K562 (cell line): ENCODE data around the gene MAMDC2. TPM values are rescaled to one million over a fixed set of nuclear protein-coding genes. Genes with fewer than 3 reads are reported as not detected.

Experiments used
- ADNP ChIP-seq: fragments of 200-800 bp; sonication (Bioruptor generic); IDR thresholded peaks from 2 replicates; pipeline ENCODE4 v1.6.1; 2016; ENCODE audit warnings: missing genetic modification characterization, missing compliant biosample characterization
- CBX3 ChIP-seq, 2 experiments: IDR thresholded peaks; 1 replicate in 1 of 2; 2 replicates in 1 of 2; pipeline ENCODE4 v1.6.1; 2012; ENCODE audit warnings: inconsistent platforms in 2 of 2, low read length in 2 of 2, borderline replicate concordance in 1 of 2, control low read depth in 1 of 2
- CREM ChIP-seq: IDR thresholded peaks from 2 replicates; pipeline ENCODE4 v1.6.1; 2014; ENCODE audit warnings: antibody characterized with exemption, low read depth
- ESRRA ChIP-seq: fragments of 450-650 bp; IDR thresholded peaks from 2 replicates; pipeline ENCODE4 v1.6.1; 2014; ENCODE audit warnings: low read depth, mild to moderate bottlenecking, moderate library complexity, borderline replicate concordance
- FOXK2 ChIP-seq, 2 experiments: fragments of 450-650 bp; IDR thresholded peaks in 1 of 2; conservative IDR thresholded peaks in 1 of 2; 2 replicates each; pipeline ENCODE4 v1.6.1; 2016; ENCODE audit warnings: low read depth in 2 of 2, mild to moderate bottlenecking in 1 of 2
- KDM5B ChIP-seq: fragments of 200-600 bp; sonication (generic); IDR thresholded peaks from 2 replicates; pipeline ENCODE4 v1.6.1; 2012; ENCODE audit warnings: low read depth, mild to moderate bottlenecking, moderate library complexity, low read length, control low read depth, inconsistent platforms; ENCODE audit not compliant: insufficient replicate concordance
- MEF2A ChIP-seq: IDR thresholded peaks from 2 replicates; pipeline ENCODE4 v1.6.1; 2011; ENCODE audit warnings: low read depth, mild to moderate bottlenecking, low read length, moderate library complexity; ENCODE audit not compliant: control insufficient read depth
- MEIS2 ChIP-seq: fragments of 450-650 bp; IDR thresholded peaks from 2 replicates; pipeline ENCODE4 v1.6.1; 2014; ENCODE audit warnings: mild to moderate bottlenecking; ENCODE audit not compliant: partially characterized antibody
- MTA3 ChIP-seq: fragments of 450-650 bp; formaldehyde crosslinking; IDR thresholded peaks from 2 replicates; pipeline ENCODE4 v1.6.1; 2017; ENCODE audit warnings: mild to moderate bottlenecking, borderline replicate concordance
- MYNN ChIP-seq, 2 experiments: sonication (generic); formaldehyde crosslinking in 1 of 2; IDR thresholded peaks; 2 replicates each; pipeline versions ENCODE4 v1.5.0 to v1.6.1; 2016 to 2020; ENCODE audit warnings: antibody characterized with exemption in 1 of 2, missing genetic modification reagents in 1 of 2
- NCOA2 ChIP-seq, 2 experiments: fragments of 450-650 bp; IDR thresholded peaks; 2 replicates each; pipeline ENCODE4 v1.6.1; 2018; ENCODE audit warnings: mild to moderate bottlenecking in 2 of 2, moderate library complexity in 1 of 2; ENCODE audit not compliant: partially characterized antibody in 2 of 2
- PML ChIP-seq: IDR thresholded peaks from 2 replicates; pipeline ENCODE4 v1.6.1; 2012; ENCODE audit warnings: low read length, inconsistent platforms
- PTTG1 ChIP-seq: fragments of 450-650 bp; IDR thresholded peaks from 2 replicates; pipeline ENCODE4 v1.6.1; 2016; ENCODE audit warnings: low read depth, mild to moderate bottlenecking, missing genetic modification characterization, missing compliant biosample characterization
- ZNF143 ChIP-seq: sonication (generic); formaldehyde crosslinking; IDR thresholded peaks from 2 replicates; pipeline ENCODE4 v1.9.0; 2022; ENCODE audit warnings: mild to moderate bottlenecking, missing genetic modification reagents
- ZNF23 ChIP-seq: fragments of 250-450 bp; sonication (Bioruptor Pico); IDR thresholded peaks from 2 replicates; pipeline ENCODE4 v1.4.0; 2020; ENCODE audit warnings: mild to moderate bottlenecking
- ZNF24 ChIP-seq: fragments of 450-650 bp; IDR thresholded peaks from 2 replicates; pipeline ENCODE4 v1.6.1; 2016
- ZNF707 ChIP-seq: fragments of 250-450 bp; sonication (Bioruptor Pico); conservative IDR thresholded peaks from 2 replicates; pipeline ENCODE4 v1.8.0; 2022; ENCODE audit warnings: inconsistent platforms, mild to moderate bottlenecking, moderate library complexity
- polyA plus RNA-seq, 8 experiments: library from polyadenylated mRNA; depleted of rRNA in 4 of 8; stranded (reverse) in 5 of 8; unstranded in 3 of 8; fragments of >200 nt; fragmentation: Nextera tagmentation in 2 of 8; fragmentation: Illumina TruSeq in 1 of 8; extraction: Ambion mirVana in 2 of 8; extraction: Trizol in 1 of 8; gene quantifications; 2 replicates each; pipeline versions ENCODE4 v1.2.1 to v1.2.3, GENCODE V29; 2011 to 2014; ENCODE audit warnings: inconsistent platforms in 1 of 8, missing spikeins in 1 of 8
- total RNA-seq, 7 experiments: library from RNA; depleted of rRNA in 6 of 7; stranded (reverse); fragments of >200 nt in 6 of 7; fragmentation: Illumina TruSeq in 2 of 7; extraction: Trizol in 2 of 7; gene quantifications; 2 replicates each; pipeline versions ENCODE4 v1.2.1 to v1.2.3, GENCODE V29; 2011 to 2021; ENCODE audit warnings: low replicate concordance in 1 of 7
- TF ChIP-seq, protein P1 (sequence below): IDR thresholded peaks from 2 replicates; pipeline ENCODE4 v1.6.1; 2014; ENCODE audit warnings: antibody characterized with exemption
- TF ChIP-seq, protein P2 (sequence below): fragments of 450-650 bp; conservative IDR thresholded peaks from 2 replicates; pipeline ENCODE4 v1.6.1; 2016; ENCODE audit warnings: missing genetic modification characterization, low read depth, mild to moderate bottlenecking, control low read depth, missing compliant biosample characterization
- TF ChIP-seq, protein P3 (sequence below): sonication (generic); formaldehyde crosslinking; IDR thresholded peaks from 2 replicates; pipeline ENCODE4 v1.8.0; 2022; ENCODE audit warnings: mild to moderate bottlenecking, low read depth, missing genetic modification reagents
- TF ChIP-seq, protein P4 (sequence below): fragments of 250-450 bp; sonication (Bioruptor Pico); IDR thresholded peaks from 2 replicates; pipeline ENCODE4 v1.5.0; 2020; ENCODE audit warnings: mild to moderate bottlenecking, borderline replicate concordance

Gene MAMDC2
- total and polyA plus RNA-seq, 9 of the 15 experiments (the other 6 are each of a cell fraction or from before 2014, with no cell fraction given) = 0.01 to 0.03 TPM; not detected in 7

DNA sequence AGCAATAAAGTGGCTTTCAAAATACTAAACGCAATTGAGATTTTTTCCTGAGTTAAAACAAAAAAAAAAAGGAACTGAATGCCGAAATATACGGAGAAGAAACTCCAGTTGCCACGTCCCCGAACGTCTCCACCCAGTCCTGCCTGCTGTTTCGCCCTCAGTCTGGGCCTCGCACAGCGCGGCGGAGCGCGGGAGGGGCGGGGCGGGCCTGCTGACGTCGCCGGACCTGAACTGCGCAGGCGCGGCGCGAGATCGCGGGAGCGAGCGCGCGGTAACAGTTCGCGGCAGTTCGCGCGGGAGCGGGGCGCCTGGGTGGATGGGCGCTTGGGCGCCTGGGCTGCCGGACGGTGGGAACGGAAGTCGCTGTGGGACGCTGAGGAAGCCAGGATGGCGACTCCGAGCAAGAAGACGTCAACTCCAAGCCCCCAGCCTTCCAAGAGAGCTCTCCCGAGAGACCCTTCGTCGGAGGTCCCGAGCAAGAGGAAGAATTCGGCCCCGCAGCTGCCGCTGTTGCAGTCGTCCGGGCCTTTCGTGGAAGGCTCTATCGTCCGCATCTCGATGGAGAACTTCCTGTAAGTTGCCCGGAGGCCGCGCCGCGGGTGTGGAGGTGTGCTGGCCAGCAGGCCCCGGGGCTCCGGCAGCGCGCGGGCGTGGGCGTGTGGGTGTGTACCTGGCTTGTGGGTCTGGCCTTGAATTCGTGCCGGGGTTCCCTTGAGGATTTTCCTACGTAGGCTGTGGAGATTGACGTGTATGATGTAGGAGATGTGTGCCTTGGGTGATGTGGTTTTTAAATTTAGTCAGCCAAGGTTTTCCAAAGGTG is 215.3 kb downstream of the MAMDC2 start, which contains the start of gene SMC5 (continued):
- TF ChIP-seq ZNF707 (CRISPR knock-in tag) (no peak), MYNN (IDR thresholded peaks at IDR 0.05) (no peak), MYNN (CRISPR knock-in tag; IDR thresholded peaks at IDR 0.05) (no peak), KDM5B (peak; percentile 88), ADNP (tag) (no peak), ESRRA (no peak), CBX3 (IDR thresholded peaks at IDR 0.05; ENCODE audit: borderline replicate concordance in 1 of 2, low read length in 2 of 2) (no peak), CREM (peak; percentile 83), ZNF24 (no peak), ZNF143 (CRISPR knock-in tag) (no peak), MTA3 (0 out of 2 replicates have a peak, but pooled peaks have one; percentile 45), FOXK2 (conservative IDR thresholded peaks at IDR 0.05 in 1 of 2, IDR thresholded peaks at IDR 0.05 in 1 of 2; ENCODE audit: low read depth in 2 of 2) (no peak), PTTG1 (no peak), PML (peak; percentile 64; the same call in 1 of the 2 replicates), MEF2A (no peak), ZNF23 (CRISPR knock-in tag) (no peak), MEIS2 (peak; percentile 66), NCOA2 (IDR thresholded peaks at IDR 0.05; ENCODE audit: partially characterized antibody in 2 of 2) (no peak)
- TF ChIP-seq, protein P1, sequence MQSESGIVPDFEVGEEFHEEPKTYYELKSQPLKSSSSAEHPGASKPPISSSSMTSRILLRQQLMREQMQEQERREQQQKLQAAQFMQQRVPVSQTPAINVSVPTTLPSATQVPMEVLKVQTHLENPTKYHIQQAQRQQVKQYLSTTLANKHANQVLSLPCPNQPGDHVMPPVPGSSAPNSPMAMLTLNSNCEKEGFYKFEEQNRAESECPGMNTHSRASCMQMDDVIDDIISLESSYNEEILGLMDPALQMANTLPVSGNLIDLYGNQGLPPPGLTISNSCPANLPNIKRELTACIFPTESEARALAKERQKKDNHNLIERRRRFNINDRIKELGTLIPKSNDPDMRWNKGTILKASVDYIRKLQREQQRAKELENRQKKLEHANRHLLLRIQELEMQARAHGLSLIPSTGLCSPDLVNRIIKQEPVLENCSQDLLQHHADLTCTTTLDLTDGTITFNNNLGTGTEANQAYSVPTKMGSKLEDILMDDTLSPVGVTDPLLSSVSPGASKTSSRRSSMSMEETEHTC = no peak
- TF ChIP-seq, protein P2, sequence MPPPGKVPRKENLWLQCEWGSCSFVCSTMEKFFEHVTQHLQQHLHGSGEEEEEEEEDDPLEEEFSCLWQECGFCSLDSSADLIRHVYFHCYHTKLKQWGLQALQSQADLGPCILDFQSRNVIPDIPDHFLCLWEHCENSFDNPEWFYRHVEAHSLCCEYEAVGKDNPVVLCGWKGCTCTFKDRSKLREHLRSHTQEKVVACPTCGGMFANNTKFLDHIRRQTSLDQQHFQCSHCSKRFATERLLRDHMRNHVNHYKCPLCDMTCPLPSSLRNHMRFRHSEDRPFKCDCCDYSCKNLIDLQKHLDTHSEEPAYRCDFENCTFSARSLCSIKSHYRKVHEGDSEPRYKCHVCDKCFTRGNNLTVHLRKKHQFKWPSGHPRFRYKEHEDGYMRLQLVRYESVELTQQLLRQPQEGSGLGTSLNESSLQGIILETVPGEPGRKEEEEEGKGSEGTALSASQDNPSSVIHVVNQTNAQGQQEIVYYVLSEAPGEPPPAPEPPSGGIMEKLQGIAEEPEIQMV (tag) = no peak
- TF ChIP-seq, protein P3, sequence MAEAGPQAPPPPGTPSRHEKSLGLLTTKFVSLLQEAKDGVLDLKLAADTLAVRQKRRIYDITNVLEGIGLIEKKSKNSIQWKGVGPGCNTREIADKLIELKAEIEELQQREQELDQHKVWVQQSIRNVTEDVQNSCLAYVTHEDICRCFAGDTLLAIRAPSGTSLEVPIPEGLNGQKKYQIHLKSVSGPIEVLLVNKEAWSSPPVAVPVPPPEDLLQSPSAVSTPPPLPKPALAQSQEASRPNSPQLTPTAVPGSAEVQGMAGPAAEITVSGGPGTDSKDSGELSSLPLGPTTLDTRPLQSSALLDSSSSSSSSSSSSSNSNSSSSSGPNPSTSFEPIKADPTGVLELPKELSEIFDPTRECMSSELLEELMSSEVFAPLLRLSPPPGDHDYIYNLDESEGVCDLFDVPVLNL (CRISPR knock-in tag) = no peak
- TF ChIP-seq, protein P4, sequence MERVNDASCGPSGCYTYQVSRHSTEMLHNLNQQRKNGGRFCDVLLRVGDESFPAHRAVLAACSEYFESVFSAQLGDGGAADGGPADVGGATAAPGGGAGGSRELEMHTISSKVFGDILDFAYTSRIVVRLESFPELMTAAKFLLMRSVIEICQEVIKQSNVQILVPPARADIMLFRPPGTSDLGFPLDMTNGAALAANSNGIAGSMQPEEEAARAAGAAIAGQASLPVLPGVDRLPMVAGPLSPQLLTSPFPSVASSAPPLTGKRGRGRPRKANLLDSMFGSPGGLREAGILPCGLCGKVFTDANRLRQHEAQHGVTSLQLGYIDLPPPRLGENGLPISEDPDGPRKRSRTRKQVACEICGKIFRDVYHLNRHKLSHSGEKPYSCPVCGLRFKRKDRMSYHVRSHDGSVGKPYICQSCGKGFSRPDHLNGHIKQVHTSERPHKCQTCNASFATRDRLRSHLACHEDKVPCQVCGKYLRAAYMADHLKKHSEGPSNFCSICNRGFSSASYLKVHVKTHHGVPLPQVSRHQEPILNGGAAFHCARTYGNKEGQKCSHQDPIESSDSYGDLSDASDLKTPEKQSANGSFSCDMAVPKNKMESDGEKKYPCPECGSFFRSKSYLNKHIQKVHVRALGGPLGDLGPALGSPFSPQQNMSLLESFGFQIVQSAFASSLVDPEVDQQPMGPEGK (CRISPR knock-in tag) = no peak
